Measurements from ENCODE around the gene WDR81.

GRCh38 chr17:1712271-1712670, 12.2 kb upstream of the WDR81 start:
- TF ChIP-seq CTCF (IDR thresholded peaks at IDR 0.05) (no peak), POLR2A (IDR thresholded peaks at IDR 0.05) (no peak)

All from right lobe of liver (tissue), 4 donors.